NCI-H2029 treated with DMSO at 0.1 percent for 48 hours (cell line): Measurements from ENCODE around the gene EXD3.

Experiments
- DNase-seq: peaks from one replicate; lab custom pipeline; 2025; lab: John Stamatoyannopoulos, UW

The EXD3 gene

DNA sequence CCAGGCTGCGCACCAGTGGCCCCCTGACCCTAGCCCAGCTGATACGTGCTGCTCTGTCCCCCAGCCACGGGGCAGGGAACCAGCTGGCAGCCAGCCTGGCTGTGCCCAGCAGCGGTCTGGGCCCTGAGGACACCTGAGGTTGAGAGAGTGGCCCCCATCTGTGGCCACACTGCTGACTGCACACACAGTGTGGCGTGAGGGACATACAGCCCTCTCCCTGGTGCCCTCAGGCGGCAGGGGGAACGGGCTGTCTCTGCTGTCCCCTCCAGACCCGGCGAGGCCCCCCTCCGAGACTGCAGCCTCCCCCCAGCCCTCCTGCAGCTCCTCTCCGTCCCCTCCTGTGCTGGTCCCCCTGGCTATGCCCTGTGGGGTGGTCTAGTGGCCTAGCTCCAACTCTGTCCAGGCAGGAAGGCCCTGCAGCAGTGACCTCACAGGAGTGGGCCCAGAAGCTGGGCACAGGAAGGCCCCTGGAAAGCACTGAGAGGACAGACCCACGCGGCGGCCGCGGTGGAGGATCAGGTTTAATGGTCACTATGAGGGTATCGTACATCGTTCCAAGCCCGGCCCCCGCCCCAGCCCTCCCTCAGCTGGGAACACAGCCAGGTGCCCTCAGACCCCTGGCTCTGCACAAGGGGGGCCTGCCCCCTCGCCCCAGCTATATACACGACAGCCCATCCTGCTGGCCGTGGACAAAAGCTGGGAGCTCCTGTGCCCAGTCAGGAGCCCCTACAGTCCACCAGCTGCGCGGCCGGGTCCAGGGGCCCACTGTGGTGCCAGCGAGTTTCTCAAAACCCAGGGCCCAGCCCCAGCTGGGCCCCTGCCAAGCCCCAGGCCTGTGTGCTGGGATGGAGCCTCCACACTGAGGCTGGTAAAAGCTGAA, 25.0 kb upstream of the EXD3 start:
- no peak for DNase-seq

GRCh38 chr9:137446851-137447471, 24.0 kb upstream of the EXD3 start:
- no peak for DNase-seq

DNA sequence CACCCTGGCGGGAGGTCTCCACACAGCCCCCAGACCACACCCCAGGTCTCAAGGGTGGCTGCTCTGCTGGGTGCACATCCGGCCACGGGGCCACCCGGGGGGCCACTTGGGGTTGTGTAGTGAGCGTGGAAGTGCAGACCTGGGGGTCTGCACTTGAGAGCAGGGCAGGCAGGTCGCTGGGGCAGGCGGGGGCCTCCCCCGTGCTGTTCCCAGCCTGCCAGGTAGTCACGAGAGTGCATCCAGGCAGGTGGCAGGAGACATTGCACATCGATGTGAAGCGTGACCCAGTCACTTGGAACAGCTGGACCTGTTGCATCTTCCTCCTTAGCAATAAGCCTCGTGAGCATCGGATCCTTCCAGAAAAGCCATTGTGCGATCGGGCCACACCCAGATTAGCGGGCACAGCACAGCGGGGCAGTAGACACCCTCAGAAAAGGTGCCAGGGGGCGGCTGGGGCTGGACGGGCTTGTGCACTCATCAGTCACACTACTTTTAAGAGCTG, 23.0 kb upstream of the EXD3 start:
- no peak for DNase-seq

GRCh38 chr9:137445275-137445807, 22.4 kb upstream of the EXD3 start:
- peak; percentile 21 for DNase-seq

GRCh38 chr9:137444106-137444790, 21.3 kb upstream of the EXD3 start:
- DNase-seq: no peak

DNA sequence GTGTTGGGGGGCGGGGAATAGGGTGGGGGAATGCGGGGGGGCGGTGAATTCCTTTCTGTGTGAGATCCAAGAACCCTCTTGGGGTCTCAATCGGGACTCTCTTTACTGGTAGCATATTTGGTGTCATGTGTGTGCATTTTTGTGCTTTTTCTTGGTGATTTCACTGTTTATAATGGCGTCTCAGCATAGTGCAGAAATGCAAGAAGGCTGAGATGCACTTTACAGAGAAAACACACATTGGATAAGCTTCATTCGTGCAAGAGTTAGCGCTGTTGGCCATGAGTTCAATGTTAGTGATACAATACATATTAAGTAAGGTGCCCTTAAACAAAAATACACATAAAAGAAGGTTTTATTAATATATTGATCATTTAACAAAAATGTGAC, 19.0 kb upstream of the EXD3 start:
- DNase-seq: no peak

GRCh38 chr9:137441289-137441934, 18.4 kb upstream of the EXD3 start, which contains the start of gene ENTPD8:
ENTPD8 (minus strand) TSS chr9:137441357; CDS start chr9:137438285, 3,072 bp downstream.
- no peak for DNase-seq

DNA sequence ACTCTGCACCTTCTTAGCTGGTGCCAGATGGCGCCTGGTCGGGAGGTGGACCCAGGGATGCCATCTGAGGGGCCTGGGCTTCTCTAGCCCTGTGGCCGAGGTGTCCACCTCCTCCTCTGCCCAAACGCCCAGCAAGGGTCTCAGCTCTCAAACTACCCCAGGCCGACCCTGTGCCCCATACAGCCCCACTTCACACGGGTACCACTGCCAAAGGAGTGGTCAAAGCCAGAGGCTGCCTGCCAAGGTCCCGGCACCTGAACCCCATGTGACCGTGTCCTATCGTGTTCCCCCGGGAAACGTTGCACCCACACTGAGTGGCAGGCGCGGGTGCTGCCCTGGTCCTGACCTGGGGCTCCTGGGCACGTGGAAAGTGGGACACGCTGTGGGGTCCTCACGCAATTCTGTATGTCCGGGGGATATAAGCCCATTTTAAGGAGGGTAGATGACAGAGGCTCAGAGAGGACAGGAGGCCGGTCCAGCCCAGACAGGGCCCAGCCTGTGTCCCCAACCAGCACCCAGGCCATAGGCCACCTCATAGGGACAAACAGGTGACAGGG, 16.3 kb upstream of the EXD3 start:
- DNase-seq: no peak

DNA sequence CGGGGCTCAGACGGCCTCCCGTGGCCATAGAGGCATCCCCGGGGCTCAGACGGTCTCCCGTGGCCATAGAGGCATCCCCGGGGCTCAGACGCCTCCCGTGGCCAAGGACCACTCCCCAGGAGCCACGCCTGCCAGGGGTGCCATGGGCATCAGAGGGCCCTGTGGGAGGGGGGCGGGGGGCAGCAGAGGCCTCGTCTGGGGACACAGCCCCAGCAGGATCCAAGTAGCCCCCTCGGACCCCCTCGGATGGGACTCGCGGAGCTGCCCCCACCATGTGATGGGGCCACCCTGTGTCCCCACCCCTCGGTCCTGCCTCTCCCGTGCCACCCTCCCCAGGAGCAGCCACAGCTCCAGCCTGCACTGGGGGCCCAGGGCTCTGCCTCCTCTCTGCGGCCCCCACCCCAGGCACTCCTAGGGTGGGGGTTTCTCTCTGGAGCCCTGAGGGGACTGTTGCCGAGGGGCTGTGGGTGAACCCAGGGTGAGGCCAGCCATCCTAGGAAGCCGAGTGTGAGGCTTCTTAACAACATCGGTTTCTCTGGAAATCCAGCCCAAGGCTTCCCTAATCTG, 15.7 kb upstream of the EXD3 start:
- DNase-seq: no peak

GRCh38 chr9:137437691-137438590, 15.0 kb upstream of the EXD3 start:
- DNase-seq: no peak

GRCh38 chr9:137436761-137437600, 14.0 kb upstream of the EXD3 start:
- DNase-seq: no peak

GRCh38 chr9:137435980-137436760, 13.2 kb upstream of the EXD3 start:
- no peak for DNase-seq

- DNase-seq: no peak
Observed at GRCh38 chr9:137435381-137435891, 12.5 kb upstream of the EXD3 start.

DNA sequence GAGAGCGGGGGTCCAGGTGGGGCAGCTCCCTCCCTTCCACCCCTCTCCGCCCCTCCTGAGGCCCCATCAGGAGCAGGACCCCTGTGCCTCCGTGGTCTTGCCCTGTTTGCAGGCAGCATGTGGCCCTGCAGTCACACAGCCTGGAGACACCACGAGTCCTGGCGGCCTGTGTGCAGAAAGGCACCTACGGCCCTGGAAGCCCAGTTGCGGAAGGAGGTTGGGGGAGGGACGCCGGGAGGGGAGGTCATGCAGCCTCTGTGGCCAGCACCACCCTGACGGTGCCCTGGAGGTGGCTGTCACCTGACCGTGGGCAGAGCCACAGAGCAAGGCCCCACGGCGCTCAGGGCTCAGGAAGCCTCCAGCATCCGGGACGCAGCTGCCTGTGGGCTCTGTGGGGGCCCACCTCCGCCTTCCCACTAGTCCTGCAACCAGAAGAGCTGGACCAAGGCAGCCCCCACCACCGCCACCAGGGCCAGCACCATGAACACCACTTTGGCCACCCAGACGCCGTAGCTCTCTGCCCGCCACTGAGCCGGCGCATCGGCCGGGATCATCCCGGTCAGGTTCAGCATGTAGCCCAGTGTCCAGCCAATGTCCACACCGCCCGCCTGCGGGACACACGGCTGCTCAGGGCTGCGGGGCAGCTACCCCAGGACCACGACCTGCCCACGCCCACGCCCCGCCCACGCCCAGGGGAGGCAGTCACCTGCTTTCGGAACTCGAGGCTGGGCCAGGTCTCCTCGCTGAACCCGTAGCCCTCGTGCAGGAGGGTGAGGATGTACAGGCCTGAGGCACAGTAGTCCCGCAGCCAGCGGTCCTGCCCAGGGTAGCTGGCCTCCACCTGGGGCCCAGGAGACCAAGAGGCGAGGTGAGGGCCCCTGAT, 11.8 kb upstream of the EXD3 start:
- DNase-seq: no peak

GRCh38 chr9:137433916-137434431, 11.0 kb upstream of the EXD3 start:
- no peak for DNase-seq

- no peak for DNase-seq
Observed at GRCh38 chr9:137433349-137433915, 10.5 kb upstream of the EXD3 start.
